Stimulated activated CD4-positive, alpha-beta T cell treated with anti-CD3 and anti-CD28 coated beads, Interleukin-12 subunit alpha, Interleukin-12 subunit beta, amount 100 ng/mL, for 48 hours (primary cell): ENCODE measurements around the gene SPATA31D1.
"Not testable (repeated sequence)": the region's sequence is repeated elsewhere in the genome, so short reads cannot be mapped to it uniquely, and the experiment has no call there.

Source experiments
- DNase-seq, 3 donors: peaks; one replicate each; pipeline ENCODE4 v3.0.0-alpha.2; 2020; ENCODE audit warnings: low read depth in 2 of 3, low spot score in 1 of 3

SPATA31D1 gene

DNA sequence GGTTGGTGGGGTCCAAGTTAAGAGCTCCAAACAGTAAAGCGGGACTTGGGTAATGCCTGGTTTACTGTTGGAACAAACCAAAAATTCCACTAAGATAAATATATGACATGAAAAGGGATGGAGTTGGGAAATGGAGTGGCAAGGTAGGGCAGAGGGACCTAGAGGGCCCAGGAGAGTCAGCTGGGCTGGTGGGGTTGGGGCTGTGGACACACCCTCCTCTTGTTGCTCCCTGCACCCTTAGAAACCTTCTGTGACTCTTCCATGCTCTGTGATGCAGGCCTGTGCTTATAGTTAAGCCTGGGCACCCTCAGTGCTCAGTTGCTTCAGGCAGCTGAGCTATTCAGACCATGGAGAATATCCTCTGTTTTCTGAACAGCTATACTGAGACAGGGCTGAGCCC lies at the start of gene SPATA31D1:
TSS of gene SPATA31D1 (plus strand) at position 301 of the 400 bp plus-strand sequence. CDS start at position 348, 47 bp downstream.
- DNase-seq: not testable (repeated sequence)

DNA sequence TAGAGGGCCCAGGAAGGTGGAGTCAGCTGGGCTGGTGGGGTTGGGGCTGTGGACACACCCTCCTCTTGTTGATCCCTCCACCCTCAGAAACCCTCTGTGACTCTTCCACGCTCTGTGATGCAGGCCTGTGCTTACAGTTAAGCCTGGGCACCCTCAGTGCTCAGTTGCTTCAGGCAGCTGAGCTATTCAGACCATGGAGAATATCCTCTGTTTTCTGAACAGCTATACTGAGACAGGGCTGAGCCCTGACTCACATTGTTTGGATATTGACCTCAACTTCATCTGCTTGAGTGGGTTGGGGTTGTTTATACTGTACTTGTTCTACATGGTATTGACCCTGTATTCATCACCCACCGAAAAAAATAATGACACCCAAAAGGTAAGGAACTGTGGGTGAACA lies 45.2 kb upstream of the SPATA31D1 start, which contains the start of gene SPATA31D3:
TSS of gene SPATA31D3 (plus strand) at position 108 of the 400 bp plus-strand sequence. CDS start at position 194, 86 bp downstream.
- DNase-seq: not testable (repeated sequence)

DNA sequence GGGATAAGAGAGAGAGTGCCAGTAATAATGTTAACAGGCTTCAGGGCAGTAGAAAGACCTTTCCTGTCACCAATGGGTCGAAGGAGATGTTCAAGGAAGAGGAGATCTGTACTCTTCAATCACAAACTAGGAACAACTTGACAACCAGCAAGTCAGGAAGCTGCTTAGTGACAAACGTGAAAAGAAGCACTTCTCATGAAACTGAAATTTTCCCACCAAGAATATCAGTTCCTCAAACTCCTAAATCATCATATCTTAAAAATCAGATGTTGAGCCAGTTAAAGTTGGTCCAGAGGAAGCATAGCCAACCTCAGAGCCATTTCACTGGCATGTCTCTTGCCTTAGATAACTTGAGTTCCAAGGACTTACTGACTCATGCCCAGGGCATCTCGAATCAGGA lies 39.9 kb upstream of the SPATA31D1 start:
- DNase-seq: not testable (repeated sequence)

DNA sequence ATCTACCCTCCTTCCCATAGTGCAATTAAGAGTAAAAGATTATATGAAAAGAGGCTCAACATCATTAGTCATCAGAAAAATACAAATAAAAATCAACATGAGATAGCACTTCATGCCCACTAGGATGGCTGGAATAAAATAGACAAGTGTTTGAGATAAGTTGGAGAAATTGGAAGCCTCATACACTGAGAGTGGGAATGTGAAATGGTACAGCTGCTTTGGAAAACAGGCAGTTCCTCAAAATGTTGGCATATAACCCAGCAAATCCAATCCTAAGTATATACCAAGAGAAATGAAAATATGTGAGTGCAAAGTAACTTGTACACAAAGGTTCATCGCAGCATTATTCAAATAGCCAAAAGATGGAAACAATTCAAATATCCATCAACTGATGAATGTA lies 35.5 kb upstream of the SPATA31D1 start:
- DNase-seq: no peak

DNA sequence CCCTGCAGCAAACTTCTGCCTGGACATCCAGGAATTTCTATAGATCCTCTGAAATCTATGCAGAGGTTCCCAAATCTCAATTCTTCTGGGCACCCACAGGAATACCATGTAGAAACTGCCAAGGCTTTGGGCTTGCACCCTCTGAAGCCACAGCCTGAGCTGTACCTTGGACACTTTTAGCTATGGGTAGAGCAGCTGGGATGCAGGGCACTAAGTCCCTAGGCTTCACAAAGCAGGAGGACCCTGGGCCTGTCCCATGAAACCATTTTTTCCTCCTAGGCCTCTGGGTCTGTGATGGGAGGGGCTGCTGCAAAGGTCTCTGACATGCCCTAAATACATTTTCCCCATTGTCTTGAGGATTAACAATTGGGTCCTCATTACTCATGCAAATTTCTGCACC lies 32.9 kb upstream of the SPATA31D1 start:
- DNase-seq: no peak

DNA sequence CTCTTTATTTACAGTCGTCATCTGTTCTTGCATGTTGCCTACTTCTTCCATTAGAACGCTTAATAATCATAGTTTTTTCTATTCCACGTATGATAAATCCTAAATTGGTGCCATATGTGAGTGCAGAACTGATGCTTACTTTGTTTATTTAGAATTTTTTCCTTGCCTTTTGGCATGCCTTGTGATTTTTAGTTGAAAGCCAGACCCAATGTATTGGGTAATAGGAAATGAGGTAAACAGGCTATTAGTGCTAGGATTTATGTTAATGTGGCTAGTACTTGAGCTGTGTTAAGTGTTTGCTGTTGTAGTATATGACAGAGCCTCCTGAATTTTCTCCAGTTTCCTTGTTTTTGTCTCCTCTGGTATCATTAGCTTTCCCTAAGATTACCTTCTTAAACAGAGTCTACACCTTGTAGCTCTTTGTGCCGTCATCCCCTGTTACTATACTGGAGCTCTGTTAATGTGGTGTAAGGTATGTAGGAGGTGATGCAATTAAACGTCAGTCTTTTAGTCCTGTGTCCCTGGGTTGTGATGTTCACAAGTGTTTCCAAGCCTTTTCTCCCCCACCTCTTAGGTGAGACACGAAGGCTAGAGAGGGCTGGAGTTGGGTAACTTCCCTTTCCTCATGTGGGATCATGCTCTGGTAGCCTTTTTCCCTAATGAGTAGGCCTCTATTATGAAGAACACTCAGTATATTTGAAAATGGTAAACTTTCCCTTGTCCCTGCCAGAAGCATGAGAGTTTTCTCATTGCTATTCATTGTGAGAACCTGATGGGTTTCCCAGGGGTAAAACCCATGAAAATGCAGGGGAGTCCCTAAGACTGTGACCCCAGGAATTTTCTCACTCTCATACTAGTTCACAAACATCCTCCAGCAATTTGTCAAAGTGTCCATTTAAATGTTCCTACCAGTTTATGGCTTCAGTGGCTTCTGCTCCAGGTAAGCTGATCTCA lies 24.1 kb upstream of the SPATA31D1 start:
- DNase-seq: no peak

DNA sequence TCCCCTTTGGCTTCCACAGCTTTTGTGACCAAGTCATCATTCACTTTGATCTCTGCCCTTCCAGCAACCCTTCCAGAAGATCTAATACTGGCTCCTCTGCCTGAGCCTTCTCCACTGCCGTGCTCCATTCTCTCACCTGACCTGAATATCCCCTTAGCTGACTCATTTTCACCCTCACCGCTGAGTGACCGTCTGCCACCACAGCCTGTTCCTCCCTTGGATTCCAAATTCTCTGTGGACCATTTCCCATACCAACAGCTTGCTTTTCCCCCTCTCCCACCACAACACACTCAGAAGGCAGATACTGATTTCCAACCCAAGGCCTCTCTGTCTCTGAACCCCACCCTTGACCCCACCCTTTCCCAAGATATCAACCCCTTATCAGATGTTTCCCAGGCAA lies 20.5 kb upstream of the SPATA31D1 start:
- no peak for DNase-seq

DNA sequence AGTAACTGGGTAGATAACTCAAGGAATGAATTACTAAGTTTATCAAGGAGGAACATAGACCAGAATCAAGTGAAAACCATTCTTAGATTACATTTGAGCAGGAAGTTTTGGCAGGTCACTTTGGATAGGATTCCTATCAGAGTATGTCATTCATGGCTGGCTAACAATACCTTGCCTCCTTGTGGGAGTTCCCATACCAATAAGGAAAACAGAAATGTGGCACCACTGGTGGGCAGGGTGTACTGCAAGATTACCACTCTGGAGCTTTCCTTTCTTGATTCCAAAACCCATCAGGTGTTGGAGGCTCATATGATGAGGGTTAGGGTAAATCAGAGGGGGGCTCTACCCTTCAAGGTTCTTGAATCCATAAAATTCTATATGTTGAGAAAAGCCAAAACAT lies 18.6 kb upstream of the SPATA31D1 start:
- no peak for DNase-seq

DNA sequence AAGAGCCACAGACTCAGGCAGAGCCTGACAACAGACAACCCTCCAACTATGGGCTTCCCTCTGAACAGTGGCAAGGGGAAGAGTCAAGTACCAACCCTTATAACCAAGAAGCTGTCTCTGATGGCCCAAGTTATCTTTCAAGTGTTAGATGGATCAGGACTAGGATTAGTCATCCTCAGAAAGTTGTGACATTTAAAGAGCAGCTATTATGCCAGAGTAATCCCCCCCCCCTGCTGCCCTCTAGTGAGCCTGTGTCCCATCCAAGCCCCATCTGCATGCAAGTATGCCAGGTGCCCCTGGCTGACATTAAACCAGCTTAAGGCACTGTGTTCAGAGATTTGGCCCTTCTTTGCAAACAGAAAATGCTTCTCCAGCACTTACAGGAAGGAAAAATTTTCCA lies 16.8 kb upstream of the SPATA31D1 start:
- no peak for DNase-seq

DNA sequence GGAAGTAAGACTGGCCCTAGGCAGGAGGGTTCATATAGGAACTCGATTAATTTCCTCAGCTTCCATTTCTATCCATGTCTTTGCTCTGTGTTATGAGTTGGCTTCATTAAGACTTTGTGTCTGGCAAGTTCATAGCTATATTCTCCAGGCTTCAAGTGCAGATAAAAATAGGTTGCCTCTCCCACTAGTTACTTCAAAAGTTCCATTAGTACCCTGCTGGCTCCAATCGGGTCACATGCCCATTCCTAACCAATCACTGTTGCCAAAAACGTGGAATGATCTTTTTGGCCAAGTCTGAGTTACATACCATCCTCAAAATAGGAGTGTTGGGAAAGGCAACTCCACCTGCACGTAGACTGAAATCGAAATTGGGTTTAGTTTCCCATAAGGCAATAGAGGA lies 13.8 kb upstream of the SPATA31D1 start:
- DNase-seq: no peak

DNA sequence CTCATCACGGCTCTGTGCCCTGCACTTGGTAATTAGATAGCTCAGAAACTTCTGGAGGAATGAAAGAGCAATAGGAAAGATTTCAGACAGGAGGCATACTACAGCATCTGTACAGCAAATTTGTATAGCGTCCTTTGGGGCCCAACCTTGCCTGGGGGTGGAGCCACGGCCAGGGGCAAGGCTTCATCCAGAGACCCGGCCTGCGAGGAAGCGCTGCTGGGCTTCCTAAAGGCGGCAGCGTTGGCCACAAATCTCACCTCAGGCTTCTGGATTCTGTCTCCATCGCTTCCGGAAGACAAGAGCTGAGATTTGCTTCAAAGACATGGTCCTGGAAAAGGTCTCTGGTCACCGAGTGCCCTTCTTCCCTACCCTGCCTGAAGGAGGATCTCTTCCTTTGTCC lies 12.2 kb upstream of the SPATA31D1 start:
- DNase-seq: no peak

DNA sequence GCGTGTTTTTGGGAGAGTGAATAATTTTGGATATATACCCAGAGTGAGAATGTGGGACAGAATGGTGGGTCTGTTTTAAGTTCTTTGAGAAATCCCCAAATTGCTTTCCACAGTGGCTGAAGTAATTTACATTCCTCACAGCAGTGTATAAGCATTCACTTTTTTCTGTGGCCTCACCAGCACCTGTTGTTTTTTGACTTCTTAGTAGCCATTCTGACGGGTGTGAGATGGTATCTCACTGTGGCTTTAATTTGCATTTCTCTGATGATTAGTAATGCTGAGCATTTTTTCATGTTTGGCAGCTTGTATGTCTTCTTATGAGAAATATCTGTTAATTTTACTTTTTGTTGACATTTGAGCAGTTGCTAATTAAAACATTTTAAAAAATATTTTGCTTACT lies 9.4 kb upstream of the SPATA31D1 start:
- DNase-seq: no peak

DNA sequence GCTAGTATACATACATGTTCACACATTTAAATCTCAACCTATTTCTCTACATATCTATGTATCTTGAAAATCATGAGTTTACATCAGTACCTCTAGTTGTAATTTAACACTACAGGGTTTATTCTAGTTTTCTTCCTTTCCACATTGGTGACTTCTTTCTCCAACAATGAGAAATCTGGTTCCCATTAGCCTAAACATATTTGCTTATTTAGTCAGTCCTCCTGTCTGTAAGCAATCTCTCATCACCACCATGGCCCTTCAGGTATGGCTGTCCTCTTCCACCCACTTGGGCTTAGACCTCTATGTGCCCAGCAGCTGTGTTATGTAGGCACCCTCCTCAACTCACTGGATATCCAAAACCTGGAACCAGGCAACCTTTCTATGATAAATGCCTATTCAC lies 8.0 kb upstream of the SPATA31D1 start:
- DNase-seq: no peak

DNA sequence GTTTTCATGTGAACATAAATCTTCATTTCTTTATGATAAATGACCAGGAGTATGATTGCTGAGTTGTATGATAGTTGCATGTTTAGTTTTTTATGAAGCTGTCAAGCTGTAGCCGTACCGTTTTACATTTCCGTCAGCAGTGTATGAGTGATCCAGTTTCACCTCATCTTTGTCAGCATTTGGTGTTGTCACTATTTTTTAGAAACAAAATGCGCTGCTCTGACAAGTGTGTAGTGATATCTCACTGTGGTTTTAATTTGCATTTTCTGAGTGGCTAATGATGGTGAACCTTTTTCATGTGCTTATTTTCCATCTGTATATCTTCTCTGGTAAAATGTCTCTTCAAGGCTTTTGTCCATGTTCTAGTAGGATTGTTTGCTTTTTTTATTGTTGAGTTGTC lies 6.7 kb upstream of the SPATA31D1 start:
- DNase-seq: no peak

DNA sequence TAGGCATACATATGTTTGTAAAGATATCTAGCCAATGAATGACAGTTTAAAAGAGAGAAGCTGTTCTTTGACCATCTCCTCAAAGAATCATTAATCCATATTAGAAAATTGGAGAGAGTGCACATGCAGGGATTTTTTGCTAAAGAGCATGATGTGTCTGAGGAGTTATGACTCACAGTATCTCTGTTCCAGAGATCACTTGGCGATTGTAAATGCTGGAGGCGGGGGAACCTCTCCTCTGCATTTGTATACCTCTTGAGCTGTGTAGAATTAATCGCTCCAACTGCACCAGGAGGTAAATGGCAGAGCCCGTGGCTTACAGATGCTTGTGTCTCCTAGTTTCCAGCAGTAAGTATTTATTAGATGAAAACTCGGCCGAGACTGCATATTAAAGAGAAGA lies 3.6 kb upstream of the SPATA31D1 start:
- no peak for DNase-seq

DNA sequence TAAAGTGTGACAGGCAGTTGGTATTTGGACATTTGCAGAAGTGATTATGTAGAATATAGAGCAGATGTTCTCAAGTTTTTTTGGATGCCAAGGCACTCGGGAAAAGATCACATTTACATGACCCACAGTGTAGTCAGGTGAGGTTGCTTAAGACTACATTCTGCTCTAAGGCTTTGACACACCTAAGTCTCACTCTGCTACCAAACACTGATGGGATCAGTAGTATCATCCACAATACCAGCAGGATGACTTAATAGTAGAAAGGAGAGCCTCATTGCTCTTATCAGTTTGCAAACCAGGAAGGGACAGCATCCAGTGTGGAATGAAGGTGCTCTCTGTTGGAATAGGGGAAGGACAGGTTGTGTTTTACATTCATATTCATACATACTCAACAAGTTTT lies 2.5 kb upstream of the SPATA31D1 start:
- DNase-seq: no peak

DNA sequence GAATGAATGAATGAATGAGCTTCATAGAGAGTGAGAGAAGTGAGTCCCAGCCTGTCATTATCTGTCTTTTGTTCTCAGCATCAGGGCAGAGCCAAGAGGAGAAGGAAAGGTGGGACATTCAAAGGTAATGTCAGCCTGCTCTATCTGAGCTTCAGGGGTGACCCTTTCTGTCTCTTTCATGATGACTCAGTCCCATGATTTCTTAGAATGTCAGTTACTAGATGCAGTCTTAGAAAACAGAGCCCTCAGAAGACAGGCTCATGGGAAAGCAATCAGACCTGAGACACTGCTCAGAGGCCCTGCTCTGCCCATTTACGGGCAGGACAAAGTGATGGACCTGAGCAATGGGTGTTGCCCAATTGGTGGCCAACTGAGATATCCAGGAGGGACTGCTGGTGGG lies 1.1 kb downstream of the SPATA31D1 start:
- DNase-seq: no peak

DNA sequence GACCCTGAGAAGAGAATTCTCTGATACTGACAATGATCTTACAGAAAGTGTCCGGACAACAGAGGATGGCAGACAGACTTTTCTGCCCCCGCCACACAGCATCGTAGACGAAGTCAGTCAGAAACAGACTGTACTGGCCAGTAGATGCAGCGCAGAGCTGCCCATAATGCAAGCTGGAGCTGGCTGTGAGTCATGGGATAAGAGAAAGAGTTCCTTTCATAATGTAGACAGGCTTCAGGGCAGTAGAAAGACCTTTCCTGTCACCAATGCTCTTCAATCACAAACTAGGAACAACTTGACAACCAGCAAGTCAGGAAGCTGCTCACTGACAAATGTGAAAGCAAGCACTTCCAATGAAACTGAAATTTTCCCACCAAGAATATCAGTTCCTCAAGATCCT lies 5.1 kb downstream of the SPATA31D1 start:
- DNase-seq: no peak

DNA sequence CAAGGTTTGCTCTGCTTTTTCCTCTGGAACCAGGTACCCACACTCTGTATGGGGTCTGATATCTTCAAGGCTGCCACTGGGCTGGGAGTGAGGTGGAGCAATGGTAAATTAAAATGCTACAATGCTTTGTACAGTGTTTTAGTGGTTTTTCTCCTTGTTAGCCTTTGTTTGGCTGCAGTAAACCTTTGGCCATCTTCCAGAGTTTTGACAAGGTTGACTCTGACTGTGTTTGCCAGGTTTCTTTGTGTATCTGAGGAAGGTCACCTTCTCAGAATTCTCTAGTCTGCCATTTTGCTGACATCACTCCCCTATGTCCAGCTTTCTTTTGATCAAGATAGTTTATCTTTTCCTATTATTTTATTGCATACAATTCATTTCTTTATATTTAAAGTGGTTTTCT lies 11.2 kb downstream of the SPATA31D1 start:
- DNase-seq: no peak

DNA sequence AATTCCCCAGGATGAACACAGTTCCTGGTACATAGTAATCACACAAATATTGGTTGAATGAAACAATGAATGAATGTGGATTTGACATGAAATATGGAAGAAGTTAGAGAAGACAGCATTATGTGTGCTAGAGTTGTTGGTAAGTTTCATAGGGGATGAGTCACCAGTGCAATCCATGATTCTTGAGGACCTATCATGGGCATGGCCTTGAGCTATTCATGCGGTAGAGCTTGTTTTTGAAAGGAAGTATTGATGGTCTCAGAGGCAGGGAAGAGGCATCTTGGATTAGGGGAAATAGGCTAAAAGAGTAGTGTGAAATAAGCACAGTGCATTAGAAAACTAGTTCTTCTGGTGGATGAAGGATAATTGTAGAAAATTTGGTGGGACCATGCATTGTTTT lies 22.1 kb downstream of the SPATA31D1 start:
- DNase-seq: no peak

DNA sequence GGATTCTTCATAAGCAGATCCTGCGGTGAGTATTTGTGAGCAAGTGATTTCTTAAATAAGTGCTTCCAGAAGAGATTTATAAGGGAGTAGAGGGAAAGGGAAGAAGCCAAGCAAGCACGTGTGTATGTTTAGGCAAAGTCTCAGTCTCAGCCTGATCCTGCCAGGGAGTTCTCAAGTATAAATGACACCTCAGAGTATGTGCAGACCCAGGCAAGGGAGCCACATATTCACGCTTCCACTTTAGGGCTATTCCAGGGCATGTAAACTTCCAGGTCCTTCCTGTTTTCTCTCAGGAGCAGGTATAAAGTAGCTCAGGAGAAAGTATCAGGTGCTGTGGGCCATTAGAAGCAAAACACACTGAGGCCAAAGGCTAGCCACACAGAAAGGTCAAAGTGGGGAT lies 22.6 kb downstream of the SPATA31D1 start:
- no peak for DNase-seq

DNA sequence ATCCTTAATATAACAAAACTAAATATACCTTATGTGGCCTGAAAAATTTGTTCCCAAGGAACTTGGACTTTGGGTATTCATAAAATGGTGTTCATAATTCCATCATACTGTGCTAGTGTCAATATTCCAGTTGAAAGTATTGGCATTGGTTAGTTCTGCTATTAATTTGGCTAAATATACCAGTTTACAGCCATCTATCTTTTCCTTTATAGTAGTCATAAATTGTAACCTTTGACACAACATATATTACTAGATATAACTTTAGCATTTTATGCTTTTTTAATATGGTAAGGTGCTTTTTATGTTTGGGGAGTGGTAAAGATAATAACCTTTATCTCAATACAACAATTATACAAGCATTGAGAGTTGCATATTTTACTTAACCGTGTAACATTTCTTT lies 23.7 kb downstream of the SPATA31D1 start:
- DNase-seq: no peak

DNA sequence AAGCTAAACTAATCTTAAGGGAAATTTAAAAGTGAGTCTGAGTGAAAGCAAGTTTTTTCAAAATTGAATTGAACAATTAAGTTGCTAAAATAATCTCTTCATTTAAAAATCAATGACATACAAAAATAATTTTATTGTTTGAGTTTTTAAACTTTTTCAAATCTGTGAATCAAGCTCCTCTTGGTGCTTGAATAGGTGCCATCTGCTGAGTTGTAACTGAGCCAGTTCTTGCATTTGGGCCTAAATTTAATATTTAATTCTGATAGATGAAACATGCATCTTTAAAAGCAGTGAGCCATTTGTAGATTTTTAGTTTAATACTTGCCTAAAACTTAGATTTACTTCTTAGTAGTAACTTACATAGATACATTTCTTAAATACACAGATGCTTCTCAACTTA lies 31.8 kb downstream of the SPATA31D1 start:
- DNase-seq: no peak
